Ovary (tissue), 9 donors: ENCODE measurements around the gene KIF2C. TPM values are rescaled to one million over a fixed set of nuclear protein-coding genes. Genes with fewer than 3 reads are reported as not detected.

Experiments
- DNase-seq, 5 donors: peaks; one replicate each; pipeline ENCODE4 v3.0.0-alpha.2; 2019 to 2020
- H3K27ac ChIP-seq, 2 donors: fragments of 200-600 bp; one replicate each; pipeline versions ENCODE4 v1.5.1 to v1.8.0; 2019 to 2022
- H3K27me3 ChIP-seq: fragments of 200-600 bp; one replicate; pipeline ENCODE4 v1.8.0; 2022
- H3K36me3 ChIP-seq: fragments of 200-600 bp; sonication (generic); one replicate; pipeline ENCODE4 v1.5.1; 2019
- H3K4me1 ChIP-seq: one replicate; pipeline ENCODE4 v1.8.1; 2013; ENCODE audit warnings: mild to moderate bottlenecking, moderate library complexity; ENCODE audit not compliant: insufficient read depth
- H3K4me3 ChIP-seq: fragments of 200-600 bp; sonication (generic); one replicate; pipeline ENCODE4 v1.5.1; 2017
- H3K9me3 ChIP-seq, 2 donors: fragments of 200-600 bp in 1 of 2; sonication (generic) in 1 of 2; one replicate each; pipeline versions ENCODE4 v1.5.1 to v1.8.1; 2013 to 2019; ENCODE audit warnings: mild to moderate bottlenecking in 1 of 2, moderate library complexity in 1 of 2
- EP300 ChIP-seq: sonication (generic); formaldehyde crosslinking; IDR thresholded peaks from one replicate; pipeline ENCODE4 v1.6.1; 2017; ENCODE audit warnings: antibody characterized with exemption
- POLR2A ChIP-seq: fragments of 450-650 bp; IDR thresholded peaks from one replicate; pipeline ENCODE4 v1.6.1; 2017; ENCODE audit warnings: antibody characterized with exemption, mild to moderate bottlenecking, moderate library complexity
- WGBS, 3 donors: extraction: QIAGEN DNeasy Blood & Tissue Kit in 1 of 3; methylation state at CpG; one replicate each; pipeline versions ENCODE4 v1.1.5 to v1.1.7; 2013 to 2017; 5-methylcytosine and 5-hydroxymethylcytosine counted together
- intact Hi-C, 4 donors: fragments of 100-400 bp; cut with DNase I; formaldehyde crosslinking; loops; one replicate each; pipeline versions ENCODE4 v1.11.0 to v1.15.1; 2022 to 2023
- polyA plus RNA-seq, 2 donors: library from polyadenylated mRNA; stranded (reverse); fragments of 200-250 nt in 1 of 2; fragments of 350-450 nt in 1 of 2; fragmentation: Illumina TruSeq in 1 of 2; extraction: RNeasy Lipid Tissue Mini Kit (QIAGEN cat#74804) in 1 of 2; gene quantifications; one replicate each; pipeline ENCODE4 v1.2.3, GENCODE V29; 2013 to 2014
- total RNA-seq, 7 donors: library from RNA; depleted of rRNA in 2 of 7; stranded (reverse); fragments of >200 nt in 2 of 7; fragmentation: NEBNext Ultra II Directional in 3 of 7; extraction: Animal tissue kit (Norgen Biotek cat#: 25700) in 3 of 7; gene quantifications; one replicate each; pipeline versions ENCODE4 v1.1.0 to v1.2.4, GENCODE V29; 2016 to 2023
- TF ChIP-seq, protein P1 (sequence below), 3 donors: fragments of 450-650 bp in 2 of 3; fragments of 200-600 bp in 1 of 3; IDR thresholded peaks; one replicate each; pipeline versions ENCODE4 v1.5.1 to v1.8.0; 2016 to 2022; ENCODE audit warnings: antibody characterized with exemption in 3 of 3, mild to moderate bottlenecking in 1 of 3
- donor health status: DM: no; HTN: no; CAD: no; lungs with moderate emphysema.
- donor health status: DM: no; HTN: no; CAD: no.
- donor health status: Bipolar disorder and iron deficiency.
- donor health status: DM: yes; HTN: yes; CAD: no.
- donor health status: DM: no; HTN: no; CAD: no.
- donor health status: DM: yes; HTN: yes; CAD: no.

The KIF2C gene
- total and polyA plus RNA-seq, 9 donors = 0.23 to 1.5 (median 0.90) TPM

DNA sequence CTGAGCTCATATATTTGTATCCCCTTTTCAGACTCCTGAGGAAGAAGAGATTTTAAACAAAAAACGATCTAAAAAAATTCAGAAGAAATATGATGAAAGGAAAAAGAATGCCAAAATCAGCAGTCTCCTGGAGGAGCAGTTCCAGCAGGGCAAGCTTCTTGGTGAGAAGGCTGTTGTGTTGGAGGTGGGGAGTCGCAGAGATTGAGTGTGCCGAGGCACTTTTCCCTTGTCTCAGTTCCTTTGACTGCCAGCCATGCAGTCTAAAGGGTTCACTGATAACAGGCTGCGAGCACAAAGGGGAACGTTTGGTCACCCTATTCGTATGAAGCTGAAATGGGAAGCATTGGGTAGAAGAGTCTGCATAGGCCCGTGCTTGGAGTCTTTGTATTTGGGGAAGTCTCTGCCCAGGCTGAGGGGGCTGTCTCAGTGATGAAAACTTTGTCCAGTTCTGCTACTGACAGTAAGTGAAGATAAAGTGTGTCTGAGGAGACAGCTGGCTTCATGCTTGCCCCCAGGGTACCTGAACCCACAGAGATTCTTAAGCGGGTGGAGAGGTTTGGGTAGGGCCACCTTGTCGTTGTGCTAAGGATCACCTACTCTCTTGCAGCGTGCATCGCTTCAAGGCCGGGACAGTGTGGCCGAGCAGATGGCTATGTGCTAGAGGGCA, 38.5 kb downstream of the KIF2C start:
- Histone ChIP-seq H3K27ac (no peak overlapping the region), H3K36me3 (no peaks in the 10 kb centered on the region)
- WGBS, 3 donors = 55 to 59% (median 57%) methylated on average over 13 of the region's 13 CpGs

DNA sequence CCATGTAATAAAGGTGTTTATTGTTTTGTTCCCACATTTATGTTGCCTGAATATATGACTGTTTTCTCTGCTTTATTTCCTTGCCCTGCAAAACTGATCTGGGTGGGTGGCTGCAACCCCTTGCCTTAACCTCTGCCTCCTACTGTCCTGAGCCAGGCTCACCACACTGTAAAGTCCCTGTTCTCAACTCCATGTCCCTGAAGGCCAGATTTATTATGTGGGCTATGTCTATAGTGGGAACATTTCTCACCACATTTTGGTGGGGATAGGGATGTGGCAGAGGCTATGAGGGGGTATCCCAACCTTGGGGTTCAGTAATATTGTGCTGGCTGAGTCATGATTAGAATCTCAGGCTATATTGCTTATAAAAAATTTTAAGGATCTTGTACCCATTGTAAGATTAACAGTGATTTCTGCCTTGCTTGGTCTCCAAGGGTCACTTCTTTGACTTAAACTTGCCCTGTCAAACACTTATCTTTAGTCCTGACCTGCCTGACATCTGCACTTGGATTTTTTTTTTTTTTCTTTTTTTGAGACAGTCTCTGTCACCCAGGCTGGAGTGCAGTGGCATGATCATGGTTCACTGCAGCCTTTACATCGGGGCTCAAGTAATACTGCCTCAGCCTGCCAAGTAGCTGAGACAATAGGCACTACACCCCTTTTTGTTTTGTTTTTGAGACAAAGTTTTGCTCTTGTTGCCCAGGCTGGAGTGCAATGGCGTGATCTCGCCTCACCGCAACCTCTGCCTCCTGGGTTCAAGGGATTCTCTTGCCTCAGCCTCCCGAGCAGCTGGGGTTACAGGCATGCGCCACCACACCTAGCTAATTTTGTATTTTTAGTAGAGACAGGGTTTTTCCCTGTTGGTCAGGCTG, 39.3 kb downstream of the KIF2C start:
- 93 to 98% (median 96%) methylated on average over 6 of the region's 6 CpGs for WGBS, 3 donors
- no peak for DNase-seq
- H3K27ac ChIP-seq = no peak overlapping the region
- H3K27me3 ChIP-seq = no peaks in the 10 kb centered on the region
- no peaks in the 10 kb centered on the region for H3K36me3 ChIP-seq
- TF ChIP-seq, protein P1, sequence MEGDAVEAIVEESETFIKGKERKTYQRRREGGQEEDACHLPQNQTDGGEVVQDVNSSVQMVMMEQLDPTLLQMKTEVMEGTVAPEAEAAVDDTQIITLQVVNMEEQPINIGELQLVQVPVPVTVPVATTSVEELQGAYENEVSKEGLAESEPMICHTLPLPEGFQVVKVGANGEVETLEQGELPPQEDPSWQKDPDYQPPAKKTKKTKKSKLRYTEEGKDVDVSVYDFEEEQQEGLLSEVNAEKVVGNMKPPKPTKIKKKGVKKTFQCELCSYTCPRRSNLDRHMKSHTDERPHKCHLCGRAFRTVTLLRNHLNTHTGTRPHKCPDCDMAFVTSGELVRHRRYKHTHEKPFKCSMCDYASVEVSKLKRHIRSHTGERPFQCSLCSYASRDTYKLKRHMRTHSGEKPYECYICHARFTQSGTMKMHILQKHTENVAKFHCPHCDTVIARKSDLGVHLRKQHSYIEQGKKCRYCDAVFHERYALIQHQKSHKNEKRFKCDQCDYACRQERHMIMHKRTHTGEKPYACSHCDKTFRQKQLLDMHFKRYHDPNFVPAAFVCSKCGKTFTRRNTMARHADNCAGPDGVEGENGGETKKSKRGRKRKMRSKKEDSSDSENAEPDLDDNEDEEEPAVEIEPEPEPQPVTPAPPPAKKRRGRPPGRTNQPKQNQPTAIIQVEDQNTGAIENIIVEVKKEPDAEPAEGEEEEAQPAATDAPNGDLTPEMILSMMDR (IDR thresholded peaks at IDR 0.05) = no peak
- H3K4me1 ChIP-seq = peaks cover 9% of the 10 kb centered on the region
- intact Hi-C loops = no loop called here
- H3K4me3 ChIP-seq = no peak overlapping the region
- no peaks in the 10 kb centered on the region for H3K9me3 ChIP-seq

More for the DNA sequence above, 38.5 kb downstream of the KIF2C start:
- no peak overlapping the region for H3K4me3 ChIP-seq
- DNase-seq = no peak
- intact Hi-C loops = no loop called here
- no peaks in the 10 kb centered on the region for H3K9me3 ChIP-seq
- peaks cover 5% of the 10 kb centered on the region for H3K4me1 ChIP-seq
- no peaks in the 10 kb centered on the region for H3K27me3 ChIP-seq
- TF ChIP-seq EP300 (no peak), POLR2A (no peak)
- TF ChIP-seq, protein P1 (IDR thresholded peaks at IDR 0.05) = no peak

DNA sequence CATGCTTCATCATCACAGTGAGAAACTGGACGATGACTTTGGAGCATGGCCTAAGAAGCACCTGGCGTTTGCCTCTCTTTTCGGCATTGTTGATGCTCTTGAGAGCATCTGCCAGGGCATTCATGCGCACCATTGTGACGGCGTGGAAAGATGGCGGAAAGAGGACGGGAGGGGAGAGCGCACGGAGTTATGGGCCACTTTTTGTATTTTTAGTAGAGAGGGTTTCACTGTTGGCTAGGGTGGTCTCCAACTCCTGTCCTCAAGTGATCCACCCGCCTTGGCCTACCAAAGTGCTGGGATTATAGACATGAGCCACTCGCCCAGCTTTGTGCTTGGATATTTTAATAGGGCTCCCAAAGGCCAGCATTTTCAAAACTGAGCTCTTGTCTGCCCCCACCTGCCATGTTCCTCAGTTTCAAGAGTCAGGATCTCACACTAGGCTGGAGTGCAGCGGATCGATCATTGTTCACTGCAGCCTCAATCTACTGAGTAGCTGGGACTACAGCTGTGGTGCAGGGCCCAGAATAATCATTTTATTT, 41.0 kb downstream of the KIF2C start:
- DNase-seq = no peak
- intact Hi-C loops = loop anchor here in 2 of 4 donors (10.0 kb wide), 2 partner anchors 46 to 54 kb away; partner anchors contain the start of genes KIF2C (in 1 of the 2) and RNU5D-1 (in 1 of the 2)
- TF ChIP-seq EP300 = no peak
- TF ChIP-seq, protein P1 (IDR thresholded peaks at IDR 0.05) = no peak
- no peak for TF ChIP-seq POLR2A
- 86 to 92% (median 87%) methylated on average over 14 of the region's 14 CpGs for WGBS, 3 donors
- peaks cover 9% of the 10 kb centered on the region for H3K4me1 ChIP-seq
- no peaks in the 10 kb centered on the region for H3K9me3 ChIP-seq
- no peaks in the 10 kb centered on the region for H3K27me3 ChIP-seq
- no peak overlapping the region for H3K27ac ChIP-seq
- H3K36me3 ChIP-seq = no peaks in the 10 kb centered on the region
- no peak overlapping the region for H3K4me3 ChIP-seq

DNA sequence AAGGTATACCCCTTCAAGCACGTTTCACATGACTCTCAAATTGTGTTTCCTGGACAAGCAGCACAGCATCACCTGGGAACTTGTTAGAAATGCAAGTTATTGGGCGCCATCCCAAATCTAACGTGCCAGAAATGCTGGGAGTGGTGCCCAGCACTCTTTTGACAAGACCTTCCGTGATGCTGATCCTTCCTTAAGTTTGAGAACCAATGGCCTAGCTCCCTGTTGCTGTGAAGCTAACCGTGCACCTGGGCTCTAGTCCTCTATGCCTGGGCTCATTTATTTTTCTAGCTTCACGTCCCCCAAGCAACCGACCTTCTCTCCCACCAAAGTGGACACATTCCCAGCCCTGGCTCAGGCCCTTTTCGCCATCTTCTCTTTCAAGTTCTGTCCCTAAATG, 44.1 kb downstream of the KIF2C start:
- peak overlapping the region; percentile 36 to 55 for H3K27ac ChIP-seq
- H3K4me3 ChIP-seq = peak overlapping the region; percentile 54
- TF ChIP-seq EP300 (no peak), POLR2A (no peak)
- TF ChIP-seq, protein P1 (IDR thresholded peaks at IDR 0.05) = no peak
- DNase-seq = no peak
- intact Hi-C loops = loop anchor here in 2 of 4 donors (10.0 kb wide), 2 partner anchors 49 to 51 kb away; partner anchors contain the start of genes KIF2C (in 1 of the 2) and RNU5D-1 (in 1 of the 2)
- 47 to 52% (median 47%) methylated on average over 8 of the region's 8 CpGs for WGBS, 3 donors
- no peaks in the 10 kb centered on the region for H3K27me3 ChIP-seq
- peaks cover 5% of the 10 kb centered on the region for H3K4me1 ChIP-seq
- H3K36me3 ChIP-seq = no peaks in the 10 kb centered on the region
- no peaks in the 10 kb centered on the region for H3K9me3 ChIP-seq
